Epidermal melanocyte (primary cell): ENCODE data around the gene LIN28B.
"Not testable (repeated sequence)": the region's sequence is repeated elsewhere in the genome, so short reads cannot be mapped to it uniquely, and the experiment has no call there.

ENCODE experiments used
- DNase-seq: peaks from one replicate; pipeline ENCODE4 v3.0.0; 2011; ENCODE audit warnings: low spot score; ENCODE audit not compliant: insufficient read length

LIN28B gene, protein sequence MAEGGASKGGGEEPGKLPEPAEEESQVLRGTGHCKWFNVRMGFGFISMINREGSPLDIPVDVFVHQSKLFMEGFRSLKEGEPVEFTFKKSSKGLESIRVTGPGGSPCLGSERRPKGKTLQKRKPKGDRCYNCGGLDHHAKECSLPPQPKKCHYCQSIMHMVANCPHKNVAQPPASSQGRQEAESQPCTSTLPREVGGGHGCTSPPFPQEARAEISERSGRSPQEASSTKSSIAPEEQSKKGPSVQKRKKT

DNA sequence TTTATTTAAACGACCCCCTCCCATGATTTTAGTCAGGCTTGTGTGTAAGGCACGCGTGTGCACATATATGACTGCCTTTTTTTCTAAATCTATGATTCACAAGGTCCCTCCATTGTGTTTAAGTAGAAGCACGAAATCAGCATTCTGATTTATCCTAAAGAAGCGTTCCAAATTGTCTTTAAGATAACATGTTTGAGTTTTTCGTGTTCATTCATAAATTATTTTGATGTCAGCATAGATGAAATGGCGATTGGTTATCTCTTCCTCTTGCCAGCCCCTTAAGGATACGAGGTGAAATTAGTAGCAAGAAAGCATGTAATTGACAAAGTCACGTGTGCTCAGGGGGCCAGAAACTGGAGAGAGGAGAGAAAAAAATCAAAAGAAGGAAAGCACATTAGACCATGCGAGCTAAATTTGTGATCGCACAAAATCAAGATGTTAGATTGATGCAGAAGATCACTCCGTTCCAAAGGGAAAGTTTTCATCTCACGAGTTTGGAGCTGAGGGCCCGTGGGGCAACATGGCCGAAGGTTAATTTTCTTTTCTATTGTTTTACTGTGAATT, at the start of gene LIN28B:
Gene LIN28B (plus strand): TSS at position 377 of the 564 bp plus-strand sequence. CDS start 144 bp downstream, at position 521.
- no peak for DNase-seq

DNA sequence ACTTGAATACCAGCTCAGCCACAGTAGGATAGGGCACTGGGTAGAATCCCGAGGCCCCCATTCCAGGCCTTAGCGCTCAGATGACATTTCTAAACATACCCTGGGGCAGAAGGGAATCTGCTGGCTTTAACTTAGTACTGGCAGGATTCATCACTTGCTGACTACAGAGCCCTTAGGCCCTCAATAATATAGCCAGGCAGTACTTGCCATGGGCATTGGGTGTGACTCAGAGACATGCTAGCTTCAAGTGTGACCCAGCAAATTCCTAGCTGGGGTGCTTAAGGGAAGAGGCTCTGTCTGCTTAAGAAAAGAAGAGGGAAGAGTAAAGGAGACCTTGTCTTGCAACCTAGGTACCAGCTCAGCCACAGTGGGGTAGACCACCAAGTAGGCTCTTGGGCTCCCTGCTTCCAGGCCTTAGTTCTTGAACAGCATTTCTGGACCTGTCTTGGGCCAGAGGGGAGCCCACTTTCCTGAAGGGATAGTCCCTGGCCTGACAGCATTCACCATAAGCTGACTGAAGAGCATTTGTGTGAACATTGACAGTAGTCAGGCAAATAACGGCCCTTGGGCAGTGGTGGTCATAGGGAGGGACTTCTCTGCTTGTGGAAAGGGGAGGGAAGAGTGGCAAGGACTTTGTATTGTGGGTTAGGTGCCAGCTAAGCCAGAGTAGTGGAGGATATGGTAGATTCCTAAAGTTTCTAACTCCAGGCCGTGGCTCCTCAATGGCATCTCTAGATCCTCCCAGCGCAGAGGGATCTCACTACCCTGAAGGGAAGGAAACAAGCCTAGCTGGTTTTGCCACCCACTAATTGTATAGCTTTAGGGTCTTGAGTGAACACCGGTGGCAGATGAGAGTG, 48.6 kb upstream of the LIN28B start:
- DNase-seq, result no peak

DNA sequence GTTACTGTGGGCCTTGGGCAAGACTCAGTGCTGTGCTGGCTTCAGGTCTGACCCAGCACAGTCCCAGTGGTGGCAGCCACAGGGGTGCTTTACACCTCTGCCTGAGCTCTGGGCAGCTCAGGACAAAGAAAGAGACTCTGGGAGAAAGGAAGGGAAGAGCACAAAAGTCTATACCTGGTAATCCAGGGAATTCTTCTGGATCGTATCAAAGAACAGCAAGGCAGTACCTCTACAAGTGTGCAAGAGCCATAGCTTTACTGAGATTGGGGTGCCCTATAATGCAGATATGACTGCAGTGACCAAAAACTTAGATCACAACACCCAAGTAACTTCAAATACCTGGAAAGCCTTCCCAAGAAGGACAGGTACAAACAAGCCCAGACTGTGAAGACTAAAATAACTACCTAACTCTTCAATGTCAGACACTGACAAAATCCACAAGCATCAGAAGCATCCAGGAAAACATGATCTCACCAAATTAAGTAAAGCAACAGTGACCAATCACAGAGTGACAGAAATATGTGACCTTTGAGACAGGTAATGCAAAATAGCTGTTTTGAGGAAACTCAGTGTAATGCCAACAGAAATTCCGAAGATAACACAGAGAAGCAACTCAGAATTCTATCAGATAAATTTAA, 47.9 kb upstream of the LIN28B start:
- no peak for DNase-seq

DNA sequence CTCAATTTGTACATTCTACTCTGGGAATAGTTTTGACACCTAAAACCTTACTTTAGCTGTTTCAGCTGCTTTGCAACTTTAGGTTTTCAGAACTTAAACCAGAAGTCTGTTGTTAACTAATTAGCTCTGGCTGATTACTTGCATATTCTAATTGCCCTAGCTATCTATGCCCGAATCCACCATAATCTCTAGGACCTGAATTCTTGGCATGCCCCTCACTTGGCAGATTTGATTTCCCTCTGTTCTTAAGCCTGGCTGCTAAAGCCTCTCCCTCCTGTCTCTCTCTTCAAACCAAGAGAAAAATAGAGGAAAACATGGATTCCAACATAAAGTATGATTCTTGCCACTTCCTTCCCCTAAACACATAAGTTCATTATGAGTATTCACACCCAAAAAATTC, 35.0 kb upstream of the LIN28B start:
- DNase-seq, result no peak

DNA sequence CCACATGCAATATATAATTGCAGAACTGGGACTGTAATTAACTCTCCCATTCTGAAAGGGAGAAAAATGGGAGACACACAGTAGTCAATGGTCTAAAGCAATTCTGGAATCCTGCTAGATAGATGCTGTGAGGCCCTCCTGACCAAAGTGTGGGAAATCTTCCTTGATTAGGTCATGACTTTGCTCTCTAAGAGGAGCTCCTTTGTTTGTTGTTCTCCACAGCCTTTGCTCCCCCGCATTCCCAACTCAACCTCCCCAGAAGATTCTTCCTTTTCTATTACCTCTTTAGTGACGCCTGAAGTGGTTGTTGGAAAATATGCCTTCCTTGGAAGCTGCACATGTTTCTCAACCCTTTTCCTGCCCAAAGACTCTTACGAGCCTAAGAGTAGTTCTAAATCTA, 28.8 kb upstream of the LIN28B start:
- no peak for DNase-seq

DNA sequence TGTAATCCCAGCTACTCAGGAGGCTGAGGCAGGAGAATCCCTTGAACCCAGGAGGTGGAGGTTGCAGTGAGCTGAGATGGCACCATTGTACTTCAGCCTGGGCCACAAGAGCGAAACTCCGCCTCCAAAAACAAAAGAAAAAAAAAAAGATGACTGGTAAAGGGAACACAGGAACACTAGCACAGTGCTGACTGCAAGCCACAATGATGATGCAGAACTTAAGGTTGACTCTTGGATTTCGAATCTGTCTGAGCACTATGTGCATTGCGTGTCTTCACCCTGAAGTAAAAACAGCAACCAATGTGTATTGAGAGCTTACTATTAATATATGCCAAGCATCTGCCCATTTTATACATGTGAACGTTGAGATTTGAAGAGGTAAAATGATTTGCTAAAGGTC, 27.6 kb upstream of the LIN28B start:
- DNase-seq, result no peak

GRCh38 chr6:104930939-104931338, 26.0 kb upstream of the LIN28B start:
- DNase-seq, result no peak

GRCh38 chr6:104936766-104937535, 20.0 kb upstream of the LIN28B start:
- DNase-seq, result no peak

DNA sequence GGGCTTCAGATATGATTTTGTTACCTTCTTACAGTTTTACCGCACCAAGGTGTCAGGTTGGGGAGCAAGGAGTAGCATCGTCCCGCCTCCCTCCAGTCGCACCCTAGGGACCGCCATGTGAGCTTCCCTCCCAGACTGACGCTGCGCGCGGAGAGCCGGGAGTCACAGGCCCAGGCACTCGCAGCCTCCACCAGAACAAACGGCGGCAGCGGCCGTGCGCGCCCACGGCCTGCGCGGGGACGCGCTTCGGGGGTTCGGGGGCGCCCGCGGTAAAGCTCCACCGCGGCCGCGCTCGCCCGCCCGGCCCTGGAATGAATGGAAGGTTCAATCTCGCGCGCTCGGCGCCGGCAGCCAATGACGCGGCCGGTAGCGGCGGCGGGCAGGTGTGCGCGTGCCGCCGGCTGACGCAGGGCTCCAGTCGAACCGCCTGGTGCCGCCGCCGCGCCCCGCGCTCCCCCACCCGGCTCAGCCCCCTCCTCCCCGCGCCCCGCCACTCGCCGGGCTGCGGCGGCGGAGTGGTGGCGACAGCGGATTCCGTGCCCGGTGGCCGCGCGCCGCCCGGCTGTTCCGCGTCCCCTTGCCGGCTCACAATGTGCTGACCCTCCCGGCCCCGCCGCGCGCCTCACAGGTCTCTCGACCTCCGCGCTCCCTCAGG, 16.5 kb upstream of the LIN28B start:
- no peak for DNase-seq

GRCh38 chr6:104940893-104941728, 15.8 kb upstream of the LIN28B start:
- DNase-seq, result peak; percentile 19

GRCh38 chr6:104941729-104942091, 15.2 kb upstream of the LIN28B start:
- DNase-seq, result no peak

- DNase-seq, result no peak
These were observed 13.1 kb upstream of the LIN28B start for GRCh38 chr6:104943781-104944180.

DNA sequence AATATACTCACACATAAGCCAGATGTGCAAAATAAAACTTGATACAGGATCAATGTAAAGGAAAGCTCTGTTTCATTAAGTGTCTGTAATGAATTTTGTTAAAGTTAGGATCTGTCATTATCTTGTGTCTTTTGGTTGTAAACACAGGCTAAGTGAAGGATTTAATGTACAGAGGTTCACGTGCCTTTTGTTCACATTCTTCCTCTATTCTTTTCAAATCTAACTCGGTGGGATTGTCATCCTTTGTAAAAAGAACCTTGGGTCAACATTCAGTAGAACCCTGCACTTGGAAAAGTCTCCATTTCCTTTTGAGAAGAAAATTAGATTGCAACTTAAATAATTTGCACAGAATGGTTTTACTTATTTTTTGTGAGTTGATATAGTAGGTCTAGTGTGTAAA, 7.7 kb upstream of the LIN28B start:
- DNase-seq, result no peak

DNA sequence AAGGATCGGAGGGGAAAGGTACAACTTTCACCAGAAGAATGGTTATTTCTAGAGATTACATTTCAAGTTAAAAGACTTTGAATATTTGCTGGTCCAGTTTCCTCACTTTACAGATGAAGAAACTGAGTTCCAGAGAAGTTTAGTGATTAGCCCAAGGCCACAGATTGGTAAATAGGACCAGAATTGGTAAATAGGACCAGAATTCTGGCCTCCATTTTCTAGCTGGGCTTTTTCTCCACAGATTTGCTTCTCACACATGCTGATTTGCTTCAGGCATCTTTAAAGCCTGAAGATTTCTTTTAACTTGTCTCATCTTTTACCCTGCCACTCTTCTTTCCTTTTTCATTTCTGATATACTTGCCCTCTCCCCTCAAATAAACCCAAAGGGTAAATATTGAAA, 5.2 kb upstream of the LIN28B start:
- DNase-seq, result no peak

- no peak for DNase-seq
These were observed 4.0 kb upstream of the LIN28B start for GRCh38 chr6:104952911-104953399.

DNA sequence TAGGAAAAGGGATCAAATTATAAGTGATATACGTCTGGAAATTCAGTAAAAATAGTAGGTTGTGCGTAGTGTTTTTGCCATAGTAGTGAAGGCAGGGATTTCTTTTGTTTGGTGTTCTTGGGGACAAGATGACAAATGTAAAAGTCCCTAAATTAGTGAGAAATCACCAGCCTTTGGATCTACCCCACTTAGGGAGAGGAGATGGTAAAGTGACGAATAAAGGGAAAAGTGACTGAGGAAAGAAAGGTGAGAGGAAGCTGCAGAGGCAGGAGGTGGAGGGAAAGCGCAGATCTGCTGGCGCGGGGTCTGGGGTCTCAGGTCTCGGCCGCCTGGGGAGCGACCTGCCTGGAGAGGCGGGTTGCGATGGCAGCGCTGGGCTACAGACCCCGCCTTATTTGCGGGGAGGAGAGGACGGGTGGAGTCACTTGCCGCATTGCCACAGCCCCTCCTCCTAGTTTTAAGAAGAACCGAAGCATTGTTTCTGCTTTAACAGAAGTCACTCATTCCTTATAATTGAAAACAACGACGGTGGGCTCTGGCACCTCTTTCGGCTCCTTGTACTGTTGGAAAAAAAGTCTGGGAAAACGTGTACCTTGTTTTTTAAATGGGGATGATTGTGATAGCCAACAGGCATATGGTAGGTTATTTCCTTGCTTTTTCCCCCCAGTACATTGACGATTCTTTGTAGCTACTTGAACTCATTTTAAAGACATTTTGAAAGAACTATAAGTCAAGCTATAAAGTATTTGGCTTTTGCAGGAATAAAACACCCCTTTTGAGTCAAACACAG, 3.3 kb upstream of the LIN28B start:
- DNase-seq, result not testable (repeated sequence)

DNA sequence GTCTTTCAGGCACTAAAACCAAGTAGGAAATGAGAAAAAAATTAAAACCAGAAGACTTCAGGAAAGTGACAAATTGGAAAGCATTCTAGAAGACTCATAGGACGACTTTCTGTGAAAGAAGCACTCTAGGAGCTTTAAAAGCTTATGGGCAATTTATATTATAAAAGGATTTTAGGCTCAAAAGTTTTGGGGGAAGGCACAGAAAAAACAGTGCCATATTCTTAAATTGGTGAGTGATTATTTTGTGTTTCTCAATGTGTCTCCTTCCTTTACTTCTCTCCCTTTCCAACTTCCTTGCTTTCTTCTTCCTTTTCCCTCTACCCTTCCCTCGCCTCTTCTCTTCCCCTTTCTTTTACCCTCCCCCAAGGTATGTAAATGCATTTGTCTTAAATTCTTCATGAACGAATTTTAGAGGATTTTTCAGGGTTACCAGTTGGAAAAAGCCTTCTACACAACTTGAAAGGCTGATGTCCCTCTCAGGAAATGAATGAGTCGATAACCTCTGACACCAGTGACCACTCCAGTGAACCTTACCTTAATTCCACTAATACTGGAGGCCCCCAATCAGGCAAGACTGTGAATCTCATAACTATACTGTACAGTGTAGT, 2.6 kb upstream of the LIN28B start:
- no peak for DNase-seq

GRCh38 chr6:104955491-104955890, 1.4 kb upstream of the LIN28B start:
- DNase-seq, result no peak
